Body of pancreas (tissue), 4 donors: Measurements from ENCODE around the gene PTTG1. TPM values are rescaled to one million over a fixed set of nuclear protein-coding genes. Genes with fewer than 3 reads are reported as not detected.

Experiments
- ATAC-seq: fragments of 150-250 bp; one replicate; pipeline ENCODE4 v1.9.1; 2016
- DNase-seq, 4 donors: peaks; one replicate each; pipeline ENCODE4 v3.0.0-alpha.2; 2019
- H3K27ac ChIP-seq, 4 donors: fragments of 200-600 bp; sonication (generic); 1 replicate in 3 of 4; 2 replicates in 1 of 4; pipeline versions ENCODE4 v1.5.1 to v1.6.1; 2016 to 2019; ENCODE audit warnings: mild to moderate bottlenecking in 1 of 4, mixed read lengths in 1 of 4, moderate library complexity in 1 of 4
- H3K27me3 ChIP-seq, 2 donors: fragments of 200-600 bp; sonication (generic); one replicate each; pipeline ENCODE4 v1.6.0; 2016; ENCODE audit warnings: mild to moderate bottlenecking in 1 of 2
- H3K36me3 ChIP-seq, 2 donors: fragments of 200-600 bp; sonication (generic); replicated peaks in 1 of 2; 2 replicates each; pipeline ENCODE4 v1.5.1; 2016; ENCODE audit warnings: low read depth in 2 of 2; ENCODE audit not compliant: insufficient read depth in 1 of 2
- H3K4me1 ChIP-seq: fragments of 200-600 bp; sonication (generic); one replicate; pipeline ENCODE4 v1.6.0; 2016
- H3K4me3 ChIP-seq, 2 donors: fragments of 200-600 bp; sonication (generic); 1 replicate in 1 of 2; 2 replicates in 1 of 2; pipeline ENCODE4 v1.5.1; 2016 to 2019
- H3K9me3 ChIP-seq, 3 donors: fragments of 200-600 bp; sonication (generic); 1 replicate in 2 of 3; 2 replicates in 1 of 3; pipeline ENCODE4 v1.5.1; 2016
- POLR2A ChIP-seq, 3 donors: fragments of 450-650 bp; IDR thresholded peaks; one replicate each; pipeline ENCODE4 v1.6.1; 2016; ENCODE audit warnings: antibody characterized with exemption in 3 of 3, mild to moderate bottlenecking in 2 of 3
- WGBS, 2 donors: methylation state at CpG; one replicate each; pipeline ENCODE4 v1.1.5; 2017; 5-methylcytosine and 5-hydroxymethylcytosine counted together
- intact Hi-C: fragments of 100-400 bp; cut with DNase I; formaldehyde crosslinking; loops from one replicate; pipeline ENCODE4 v1.15.1; 2023
- total RNA-seq, 2 donors: library from RNA; depleted of rRNA; stranded (reverse); fragments of >200 nt; gene quantifications; one replicate each; pipeline ENCODE4 v1.1.0, GENCODE V29; 2016
- TF ChIP-seq, protein P1 (sequence below), 7 experiments: fragments of 450-650 bp in 4 of 7; fragments of 200-600 bp in 3 of 7; sonication (generic) in 3 of 7; IDR thresholded peaks; one replicate each; pipeline ENCODE4 v1.5.1; 2016 to 2019; ENCODE audit warnings: antibody characterized with exemption in 7 of 7

Gene PTTG1
- total RNA-seq, 2 donors from 2014 or later: 5.7 to 6.6 TPM

DNA sequence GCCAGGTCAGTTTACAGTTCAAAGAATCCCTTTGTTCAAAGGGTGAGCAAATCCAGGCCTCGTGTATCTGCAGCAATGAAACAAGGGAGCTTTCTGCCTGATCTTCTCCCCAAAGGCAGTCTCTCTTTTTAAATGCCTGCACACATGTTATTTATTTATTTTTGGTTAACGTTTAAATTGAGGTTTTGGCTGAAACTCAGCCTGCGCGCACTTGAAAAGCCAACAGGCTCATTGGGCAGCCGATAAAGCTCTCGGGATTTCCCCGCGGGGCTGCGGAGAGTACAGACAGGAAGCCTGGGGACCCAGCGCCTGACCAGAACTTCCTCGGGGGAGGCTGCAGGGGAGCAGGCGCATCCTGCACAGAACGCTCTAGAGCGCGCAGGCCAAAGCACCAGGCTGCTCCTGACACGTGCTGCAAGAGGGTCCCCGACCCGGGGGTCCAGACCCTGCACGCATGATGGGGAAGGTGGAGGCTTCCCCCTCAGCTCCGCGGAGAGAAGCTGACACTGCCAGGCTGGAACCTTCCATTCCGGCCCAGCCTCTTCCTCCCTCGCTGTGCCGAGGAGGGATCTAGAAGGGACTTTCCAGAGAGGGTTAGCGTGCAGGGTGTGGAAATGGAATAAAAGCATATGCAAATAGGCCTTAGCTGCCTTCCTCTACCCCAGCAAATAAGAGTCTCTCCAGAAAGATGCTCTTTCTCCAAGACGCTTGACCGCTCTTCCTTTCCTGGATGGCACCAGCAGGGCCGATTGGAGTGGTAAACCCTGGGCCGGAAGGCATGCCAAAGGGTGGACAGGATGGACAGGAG, 46.1 kb downstream of the PTTG1 start:
- Histone ChIP-seq H3K4me3 (no peak overlapping the region), H3K36me3 (no peaks in the 10 kb centered on the region), H3K9me3 (no peaks in the 10 kb centered on the region), H3K27ac (peak overlapping the region in 3 of 4 donors; percentile 29 to 56 (median 51)), H3K27me3 (no peaks in the 10 kb centered on the region), H3K4me1 (peaks cover 37% of the 10 kb centered on the region)
- ATAC-seq: peak; percentile 87
- WGBS, 2 donors: 7 to 13% methylated on average over 19 to 29 of the region's 29 CpGs
- peak; percentile 69 to 85 (median 78) for DNase-seq
- intact Hi-C loops: no loop called here
- TF ChIP-seq, protein P1, sequence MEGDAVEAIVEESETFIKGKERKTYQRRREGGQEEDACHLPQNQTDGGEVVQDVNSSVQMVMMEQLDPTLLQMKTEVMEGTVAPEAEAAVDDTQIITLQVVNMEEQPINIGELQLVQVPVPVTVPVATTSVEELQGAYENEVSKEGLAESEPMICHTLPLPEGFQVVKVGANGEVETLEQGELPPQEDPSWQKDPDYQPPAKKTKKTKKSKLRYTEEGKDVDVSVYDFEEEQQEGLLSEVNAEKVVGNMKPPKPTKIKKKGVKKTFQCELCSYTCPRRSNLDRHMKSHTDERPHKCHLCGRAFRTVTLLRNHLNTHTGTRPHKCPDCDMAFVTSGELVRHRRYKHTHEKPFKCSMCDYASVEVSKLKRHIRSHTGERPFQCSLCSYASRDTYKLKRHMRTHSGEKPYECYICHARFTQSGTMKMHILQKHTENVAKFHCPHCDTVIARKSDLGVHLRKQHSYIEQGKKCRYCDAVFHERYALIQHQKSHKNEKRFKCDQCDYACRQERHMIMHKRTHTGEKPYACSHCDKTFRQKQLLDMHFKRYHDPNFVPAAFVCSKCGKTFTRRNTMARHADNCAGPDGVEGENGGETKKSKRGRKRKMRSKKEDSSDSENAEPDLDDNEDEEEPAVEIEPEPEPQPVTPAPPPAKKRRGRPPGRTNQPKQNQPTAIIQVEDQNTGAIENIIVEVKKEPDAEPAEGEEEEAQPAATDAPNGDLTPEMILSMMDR (IDR thresholded peaks at IDR 0.05): no peak
- TF ChIP-seq POLR2A (IDR thresholded peaks at IDR 0.05): peak in 1 of 3 donors; percentile 12

DNA sequence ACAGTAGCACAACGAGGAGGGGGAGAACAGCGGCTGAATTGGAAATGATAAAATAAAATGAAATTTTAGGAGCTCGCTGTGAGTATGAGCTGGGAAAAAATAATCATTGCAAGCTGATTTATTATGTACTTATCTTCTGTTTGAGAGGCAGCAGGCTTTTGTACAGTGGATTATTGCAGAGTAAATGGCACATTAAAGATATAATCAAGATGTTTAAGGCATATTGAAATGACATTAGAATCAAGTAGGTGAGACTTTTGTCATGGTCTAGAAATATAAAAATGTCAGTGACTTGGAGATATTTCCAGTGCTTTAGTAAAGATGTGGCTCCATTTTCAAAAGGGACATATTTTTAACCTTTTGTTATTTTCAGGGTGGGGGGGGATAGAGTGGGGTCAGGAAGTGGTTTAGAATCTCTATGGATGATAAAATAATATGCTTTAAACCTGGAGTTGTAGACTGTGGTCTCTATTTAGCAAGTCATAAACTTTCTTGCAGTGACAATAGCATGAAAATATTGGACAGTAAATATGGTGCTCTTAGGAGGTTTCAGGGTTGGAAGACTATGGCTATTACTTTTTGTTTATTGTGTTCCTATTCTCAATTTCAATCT, 46.8 kb downstream of the PTTG1 start:
- Histone ChIP-seq H3K27me3 (no peaks in the 10 kb centered on the region), H3K27ac (peak overlapping the region in 1 of 4 donors; percentile 56), H3K36me3 (no peaks in the 10 kb centered on the region), H3K9me3 (no peaks in the 10 kb centered on the region), H3K4me3 (no peak overlapping the region), H3K4me1 (peaks cover 35% of the 10 kb centered on the region)
- 35 to 55% methylated on average over 3 of the region's 3 CpGs for WGBS, 2 donors
- ATAC-seq (no peak), DNase-seq (no peak)
- intact Hi-C loops: no loop called here
- TF ChIP-seq POLR2A (IDR thresholded peaks at IDR 0.05): no peak
- TF ChIP-seq, protein P1 (IDR thresholded peaks at IDR 0.05): no peak

DNA sequence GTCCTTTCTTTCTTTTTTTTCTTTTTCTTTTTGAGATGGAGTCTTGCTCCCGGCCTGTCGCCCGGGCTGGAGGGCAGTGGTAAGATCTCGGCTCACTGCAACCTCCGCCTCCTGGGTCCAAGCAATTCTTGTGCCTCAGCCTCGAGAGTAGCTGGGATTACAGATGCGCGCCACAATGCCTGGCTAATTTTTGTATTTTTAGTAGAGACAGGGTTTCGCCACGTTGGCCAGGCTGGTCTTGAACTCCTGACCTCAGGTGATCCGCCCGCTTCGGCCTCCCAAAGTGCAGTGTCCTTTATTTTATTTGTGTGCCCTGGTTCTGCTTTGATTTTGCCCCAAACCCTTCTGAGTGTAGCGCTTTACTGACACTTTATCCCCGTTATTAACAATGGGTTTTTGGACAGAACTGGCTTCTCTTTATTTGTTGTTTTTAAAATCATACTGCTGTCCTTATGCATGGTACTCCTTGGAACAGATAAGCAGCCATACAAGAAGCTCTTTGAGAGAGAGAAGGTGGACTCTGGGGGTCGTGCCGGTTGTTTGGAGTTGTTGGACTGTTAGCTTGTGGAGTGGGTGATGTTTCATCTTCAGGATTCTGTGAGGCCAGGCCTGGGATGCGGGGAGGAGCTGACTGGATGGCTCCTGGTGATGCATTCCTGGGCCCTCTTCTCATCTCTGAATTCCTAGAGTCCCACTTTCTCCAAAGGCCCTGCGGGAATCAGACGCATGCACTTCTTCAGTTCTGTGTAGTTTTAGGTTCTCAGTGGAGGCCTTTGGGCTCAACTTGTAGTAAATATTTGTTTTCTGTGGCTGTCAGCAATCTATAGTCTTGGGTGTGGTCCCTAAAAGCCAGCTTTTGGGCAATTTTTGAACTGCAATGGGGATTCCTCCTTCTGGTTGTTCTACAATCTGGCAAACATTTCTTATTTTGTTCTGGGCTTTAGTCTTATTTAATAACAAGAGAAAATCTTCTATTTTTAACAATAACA, 47.8 kb downstream of the PTTG1 start:
- Histone ChIP-seq H3K36me3 (no peaks in the 10 kb centered on the region), H3K27me3 (no peaks in the 10 kb centered on the region), H3K4me1 (peaks cover 26% of the 10 kb centered on the region), H3K27ac (no peak overlapping the region), H3K4me3 (no peak overlapping the region), H3K9me3 (no peaks in the 10 kb centered on the region)
- no peak for DNase-seq
- ATAC-seq: no peak
- TF ChIP-seq, protein P1 (IDR thresholded peaks at IDR 0.05): no peak
- no peak for TF ChIP-seq POLR2A (IDR thresholded peaks at IDR 0.05)
- intact Hi-C loops: no loop called here
- WGBS, 2 donors: 79 to 94% methylated on average over 20 of the region's 20 CpGs

DNA sequence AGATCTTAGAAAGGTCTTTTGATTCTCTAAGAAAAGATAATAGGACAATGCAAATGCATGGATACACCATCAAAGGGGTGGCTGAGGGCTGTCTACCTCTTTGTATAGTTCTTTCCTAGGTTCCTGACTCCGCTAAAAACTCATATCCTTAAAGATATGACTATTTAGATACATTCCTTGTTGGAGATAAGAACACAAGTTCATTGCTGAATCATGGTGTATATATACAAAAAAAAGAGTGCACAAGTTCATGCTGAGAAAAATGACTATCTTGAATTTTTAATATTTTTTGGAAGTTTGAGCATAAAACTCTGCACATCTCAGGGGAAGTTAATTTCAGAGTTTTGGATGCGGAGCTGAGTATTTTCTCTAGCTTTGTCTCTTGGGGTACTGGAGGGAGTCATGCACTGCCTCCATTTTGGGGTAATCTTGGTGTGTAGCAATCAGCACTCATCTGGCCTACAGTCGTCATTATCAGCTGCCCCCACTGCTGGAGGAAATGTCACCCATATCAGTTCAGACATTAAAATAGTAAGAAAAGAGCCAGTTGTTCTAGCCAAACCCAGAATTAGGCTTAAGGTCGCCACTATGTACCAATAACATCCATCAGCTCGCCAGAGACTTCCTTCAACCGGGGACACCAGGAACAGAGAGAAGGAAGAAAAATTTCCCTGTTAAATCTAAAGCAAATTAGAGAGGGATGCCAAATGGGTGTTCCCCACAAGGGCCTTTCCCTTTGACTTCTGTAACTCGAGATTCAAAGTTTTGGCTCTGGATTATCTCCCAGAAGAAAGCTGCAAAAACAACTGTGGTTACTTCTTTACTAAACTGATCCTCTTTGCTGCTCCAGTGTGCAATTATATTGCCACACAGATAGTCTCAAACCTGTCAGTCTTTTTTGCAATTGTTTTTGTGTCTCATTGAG, 49.0 kb downstream of the PTTG1 start:
- ATAC-seq: no peak

More for the DNA sequence above, 49.0 kb downstream of the PTTG1 start:
- peak in 1 of 4 donors; percentile 8 for DNase-seq
- WGBS, 2 donors: 24 to 34% methylated on average over 7 of the region's 7 CpGs
- no peaks in the 10 kb centered on the region for H3K9me3 ChIP-seq
- H3K36me3 ChIP-seq: no peaks in the 10 kb centered on the region
- no peak overlapping the region for H3K27ac ChIP-seq
- no peaks in the 10 kb centered on the region for H3K27me3 ChIP-seq
- no peak overlapping the region for H3K4me3 ChIP-seq
- H3K4me1 ChIP-seq: peaks cover 25% of the 10 kb centered on the region
- TF ChIP-seq, protein P1 (IDR thresholded peaks at IDR 0.05): no peak
- TF ChIP-seq POLR2A (IDR thresholded peaks at IDR 0.05): no peak
- intact Hi-C loops: no loop called here
